ENCODE measurements around the gene WFDC5. TPM values are rescaled to one million over a fixed set of nuclear protein-coding genes. Genes with fewer than 3 reads are reported as not detected.
A peak's percentile ranks its signal among the peaks of the same experiment; 100 is the strongest.

The WFDC5 gene
- total RNA-seq, 3 donors from 2014 or later, result not detected

GRCh38 chr20:45138561-45139300, 23.8 kb upstream of the WFDC5 start:
- intact Hi-C loops (cut with DNase I, micrococcal nuclease), result no loop called here
- peak; percentile 69 for TF ChIP-seq CTCF (IDR thresholded peaks at IDR 0.05)
- H3K9me3 ChIP-seq, result no peaks in the 10 kb centered on the region
- no peak overlapping the region for H3K4me3 ChIP-seq
- no peaks in the 10 kb centered on the region for H3K36me3 ChIP-seq (ENCODE audit: low read depth)
- peaks cover 13% of the 10 kb centered on the region for H3K4me1 ChIP-seq (ENCODE audit: low read depth)
- peak; percentile 96 for ATAC-seq
- DNase-seq, result peak; percentile 87 to 93 (median 88)

GRCh38 chr20:45136911-45137310, 21.9 kb upstream of the WFDC5 start:
- Histone ChIP-seq H3K4me1 (ENCODE audit: low read depth) (peaks cover 13% of the 10 kb centered on the region), H3K36me3 (ENCODE audit: low read depth) (no peaks in the 10 kb centered on the region), H3K9me3 (no peaks in the 10 kb centered on the region), H3K4me3 (no peak overlapping the region)
- ATAC-seq, result no peak
- intact Hi-C loops (cut with DNase I, micrococcal nuclease), result no loop called here
- TF ChIP-seq CTCF (IDR thresholded peaks at IDR 0.05), result no peak
- DNase-seq, result no peak

- intact Hi-C loops (cut with DNase I, micrococcal nuclease), result no loop called here
- Histone ChIP-seq H3K4me1 (ENCODE audit: low read depth) (no peaks in the 10 kb centered on the region), H3K9me3 (no peaks in the 10 kb centered on the region), H3K4me3 (no peak overlapping the region), H3K36me3 (ENCODE audit: low read depth) (no peaks in the 10 kb centered on the region)
- ATAC-seq, result peak; percentile 68
- DNase-seq, result no peak
- TF ChIP-seq CTCF (IDR thresholded peaks at IDR 0.05), result no peak
These were observed 13.1 kb upstream of the WFDC5 start for GRCh38 chr20:45128099-45128498.

- H3K4me1 ChIP-seq (ENCODE audit: low read depth), result no peaks in the 10 kb centered on the region
- ATAC-seq, result no peak
- H3K9me3 ChIP-seq, result no peaks in the 10 kb centered on the region
- no peak for DNase-seq
- H3K4me3 ChIP-seq, result no peak within 1 kb of the TSS
- no peak for TF ChIP-seq CTCF (IDR thresholded peaks at IDR 0.05)
- H3K36me3 ChIP-seq (ENCODE audit: low read depth), result no peaks in the 10 kb centered on the region
- intact Hi-C loops (cut with DNase I, micrococcal nuclease), result no loop called here
These were observed 9.4 kb upstream of the WFDC5 start, which contains the start of gene WFDC12 for GRCh38 chr20:45124365-45124764. TSS of gene WFDC12 (minus strand) at chr20:45124465. CDS start at chr20:45124447, 18 bp downstream.

- Histone ChIP-seq H3K9me3 (no peaks in the 10 kb centered on the region), H3K36me3 (ENCODE audit: low read depth) (no peaks in the 10 kb centered on the region), H3K4me1 (ENCODE audit: low read depth) (no peaks in the 10 kb centered on the region), H3K4me3 (no peak overlapping the region)
- no peak for TF ChIP-seq CTCF (IDR thresholded peaks at IDR 0.05)
- intact Hi-C loops (cut with DNase I, micrococcal nuclease), result no loop called here
- no peak for DNase-seq
- ATAC-seq, result no peak
These were observed 6.4 kb upstream of the WFDC5 start for GRCh38 chr20:45121388-45121787.

Measured in mucosa of descending colon (tissue), 3 donors.